ENCODE data around the gene CPEB4.

GRCh38 chr5:173866243-173866857 is 21.8 kb upstream of the CPEB4 start:
- TF ChIP-seq, protein P1, sequence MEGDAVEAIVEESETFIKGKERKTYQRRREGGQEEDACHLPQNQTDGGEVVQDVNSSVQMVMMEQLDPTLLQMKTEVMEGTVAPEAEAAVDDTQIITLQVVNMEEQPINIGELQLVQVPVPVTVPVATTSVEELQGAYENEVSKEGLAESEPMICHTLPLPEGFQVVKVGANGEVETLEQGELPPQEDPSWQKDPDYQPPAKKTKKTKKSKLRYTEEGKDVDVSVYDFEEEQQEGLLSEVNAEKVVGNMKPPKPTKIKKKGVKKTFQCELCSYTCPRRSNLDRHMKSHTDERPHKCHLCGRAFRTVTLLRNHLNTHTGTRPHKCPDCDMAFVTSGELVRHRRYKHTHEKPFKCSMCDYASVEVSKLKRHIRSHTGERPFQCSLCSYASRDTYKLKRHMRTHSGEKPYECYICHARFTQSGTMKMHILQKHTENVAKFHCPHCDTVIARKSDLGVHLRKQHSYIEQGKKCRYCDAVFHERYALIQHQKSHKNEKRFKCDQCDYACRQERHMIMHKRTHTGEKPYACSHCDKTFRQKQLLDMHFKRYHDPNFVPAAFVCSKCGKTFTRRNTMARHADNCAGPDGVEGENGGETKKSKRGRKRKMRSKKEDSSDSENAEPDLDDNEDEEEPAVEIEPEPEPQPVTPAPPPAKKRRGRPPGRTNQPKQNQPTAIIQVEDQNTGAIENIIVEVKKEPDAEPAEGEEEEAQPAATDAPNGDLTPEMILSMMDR (IDR thresholded peaks at IDR 0.05): no peak
- TF ChIP-seq POLR2A (IDR thresholded peaks at IDR 0.05): no peak

Data from vagina (tissue), 2 donors.